Activated CD8-positive, alpha-beta memory T cell treated with anti-CD3 and anti-CD28 coated beads, Interleukin-2, amount 10 ng/mL, durations not matched to agents 7 days and 5 days (primary cell): ENCODE data around the gene MEGF6. TPM values are rescaled to one million over a fixed set of nuclear protein-coding genes. Genes with fewer than 3 reads are reported as not detected.

Experiments used
- ATAC-seq: fragments of 150-1000 bp; cut with Tn5 transposase; one replicate; pipeline ENCODE4 v1.10.0; 2021; ENCODE audit warnings: moderate library complexity
- CTCF ChIA-PET: fragments of 350-600 bp; sonication (Branson Sonifier 250); formaldehyde crosslinking; loops from one replicate; lab custom pipeline; 2021; ENCODE audit warnings: antibody characterized with exemption; lab: Charles Lee
- DNase-seq: peaks from one replicate; pipeline ENCODE4 v3.0.0-alpha.2; 2020
- H3K27ac Mint-ChIP-seq: one replicate; pipeline ENCODE4 v1.8.0; 2021; ENCODE audit warnings: mild to moderate bottlenecking, mixed read lengths
- H3K27me3 Mint-ChIP-seq: one replicate; pipeline ENCODE4 v1.8.0; 2021; ENCODE audit warnings: mixed read lengths
- H3K36me3 Mint-ChIP-seq: one replicate; pipeline ENCODE4 v1.8.0; 2021; ENCODE audit warnings: mild to moderate bottlenecking, mixed read lengths
- H3K4me1 Mint-ChIP-seq: one replicate; pipeline ENCODE4 v1.8.0; 2021; ENCODE audit warnings: mixed read lengths
- H3K4me3 Mint-ChIP-seq: one replicate; pipeline ENCODE4 v1.8.0; 2021; ENCODE audit warnings: mild to moderate bottlenecking, moderate library complexity, mixed read lengths
- H3K9me3 Mint-ChIP-seq: one replicate; pipeline ENCODE4 v1.8.0; 2022; ENCODE audit warnings: low read depth, mixed read lengths
- total RNA-seq, 2 experiments: library from RNA; stranded (reverse); gene quantifications; one replicate each; pipeline ENCODE4 v1.2.3, GENCODE V29; 2021

MEGF6 gene
- total RNA-seq, 2 experiments from 2014 or later = 2.1 to 11.2 TPM

GRCh38 chr1:3496916-3497315, 114.4 kb downstream of the MEGF6 start:
- Mint-ChIP-seq H3K4me1 (no peaks in the 10 kb centered on the region), H3K27ac (no peak overlapping the region), H3K9me3 (no peaks in the 10 kb centered on the region), H3K36me3 (no peaks in the 10 kb centered on the region), H3K27me3 (no peaks in the 10 kb centered on the region), H3K4me3 (no peak overlapping the region)
- CTCF ChIA-PET = no interaction called here
- ATAC-seq (no peak), DNase-seq (no peak)

- Mint-ChIP-seq H3K4me1 (peaks cover 2% of the 10 kb centered on the region), H3K9me3 (no peaks in the 10 kb centered on the region), H3K27me3 (no peaks in the 10 kb centered on the region), H3K36me3 (no peaks in the 10 kb centered on the region), H3K27ac (no peak overlapping the region), H3K4me3 (no peak overlapping the region)
- no peak for DNase-seq
- ATAC-seq = no peak
- CTCF ChIA-PET = no interaction called here
Measured at GRCh38 chr1:3495776-3496745, 115.2 kb downstream of the MEGF6 start.

- CTCF ChIA-PET = no interaction called here
- no peaks in the 10 kb centered on the region for H3K9me3 Mint-ChIP-seq
- no peak for ATAC-seq
- no peak for DNase-seq
- no peak overlapping the region for H3K4me3 Mint-ChIP-seq
- H3K27ac Mint-ChIP-seq = no peak overlapping the region
- H3K4me1 Mint-ChIP-seq = peaks cover 2% of the 10 kb centered on the region
- H3K27me3 Mint-ChIP-seq = no peaks in the 10 kb centered on the region
- no peaks in the 10 kb centered on the region for H3K36me3 Mint-ChIP-seq
Measured at GRCh38 chr1:3494321-3495308, 116.7 kb downstream of the MEGF6 start.

GRCh38 chr1:3492545-3493246, 118.6 kb downstream of the MEGF6 start:
- Mint-ChIP-seq H3K27me3 (no peaks in the 10 kb centered on the region), H3K36me3 (no peaks in the 10 kb centered on the region), H3K4me3 (no peak overlapping the region), H3K9me3 (peaks cover 6% of the 10 kb centered on the region), H3K27ac (no peak overlapping the region), H3K4me1 (peaks cover 2% of the 10 kb centered on the region)
- CTCF ChIA-PET = interaction anchor here (1.1 to 2.0 kb wide), 5 partner anchors 39 to 129 kb away, joined by 3 to 6 read pairs (median 3); no protein-coding TSS in a partner anchor
- DNase-seq (no peak), ATAC-seq (no peak)

GRCh38 chr1:3491291-3492246, 119.7 kb downstream of the MEGF6 start:
- peak; percentile 82 for DNase-seq
- peaks cover 6% of the 10 kb centered on the region for H3K9me3 Mint-ChIP-seq
- no peaks in the 10 kb centered on the region for H3K36me3 Mint-ChIP-seq
- no peak overlapping the region for H3K4me3 Mint-ChIP-seq
- CTCF ChIA-PET = interaction anchor here (0.6 to 4.7 kb wide), 18 partner anchors 11 to 164 kb away, joined by 3 to 53 read pairs (median 5); partner anchors contain the start of gene TPRG1L
- no peaks in the 10 kb centered on the region for H3K27me3 Mint-ChIP-seq
- ATAC-seq = peak; percentile 87
- no peak overlapping the region for H3K27ac Mint-ChIP-seq
- H3K4me1 Mint-ChIP-seq = peaks cover 2% of the 10 kb centered on the region

GRCh38 chr1:3490046-3490745, 121.1 kb downstream of the MEGF6 start:
- no peak for DNase-seq
- Mint-ChIP-seq H3K4me1 (peaks cover 2% of the 10 kb centered on the region), H3K36me3 (no peaks in the 10 kb centered on the region), H3K9me3 (peaks cover 6% of the 10 kb centered on the region), H3K27me3 (no peaks in the 10 kb centered on the region), H3K4me3 (no peak overlapping the region), H3K27ac (no peak overlapping the region)
- ATAC-seq = no peak
- CTCF ChIA-PET = interaction anchor here (0.7 to 4.7 kb wide), 10 partner anchors 9 to 165 kb away, joined by 3 to 53 read pairs (median 4); partner anchors contain the start of gene TPRG1L

GRCh38 chr1:3488432-3488831, 122.9 kb downstream of the MEGF6 start:
- CTCF ChIA-PET = interaction anchor here (4.7 kb wide), 1 partner anchor 132 kb away, joined by 53 read pairs; no protein-coding TSS in a partner anchor
- Mint-ChIP-seq H3K9me3 (peaks cover 6% of the 10 kb centered on the region), H3K36me3 (no peaks in the 10 kb centered on the region), H3K27me3 (no peaks in the 10 kb centered on the region), H3K4me3 (no peak overlapping the region), H3K27ac (no peak overlapping the region), H3K4me1 (peaks cover 2% of the 10 kb centered on the region)
- DNase-seq (no peak), ATAC-seq (no peak)

GRCh38 chr1:3485016-3485415, 126.3 kb downstream of the MEGF6 start:
- Mint-ChIP-seq H3K4me1 (no peaks in the 10 kb centered on the region), H3K27ac (no peak overlapping the region), H3K9me3 (peaks cover 6% of the 10 kb centered on the region), H3K4me3 (no peak overlapping the region), H3K36me3 (no peaks in the 10 kb centered on the region), H3K27me3 (no peaks in the 10 kb centered on the region)
- CTCF ChIA-PET = interaction anchor here (1.1 to 3.1 kb wide), 3 partner anchors 32 to 134 kb away, joined by 3 to 19 read pairs (median 9); no protein-coding TSS in a partner anchor
- ATAC-seq (no peak), DNase-seq (no peak)

GRCh38 chr1:3483801-3484444, 127.4 kb downstream of the MEGF6 start:
- Mint-ChIP-seq H3K4me1 (no peaks in the 10 kb centered on the region), H3K27ac (no peak overlapping the region), H3K9me3 (peaks cover 4% of the 10 kb centered on the region), H3K36me3 (no peaks in the 10 kb centered on the region), H3K4me3 (no peak overlapping the region), H3K27me3 (no peaks in the 10 kb centered on the region)
- DNase-seq = peak; percentile 52
- ATAC-seq = peak; percentile 41
- CTCF ChIA-PET = interaction anchor here (1.3 to 3.1 kb wide), 3 partner anchors 29 to 135 kb away, joined by 3 to 19 read pairs (median 9); no protein-coding TSS in a partner anchor

GRCh38 chr1:3483380-3483779, 127.9 kb downstream of the MEGF6 start:
- Mint-ChIP-seq H3K27ac (no peak overlapping the region), H3K4me3 (no peak overlapping the region), H3K27me3 (no peaks in the 10 kb centered on the region), H3K9me3 (no peaks in the 10 kb centered on the region), H3K4me1 (no peaks in the 10 kb centered on the region), H3K36me3 (no peaks in the 10 kb centered on the region)
- DNase-seq (no peak), ATAC-seq (no peak)
- CTCF ChIA-PET = interaction anchor here (1.3 to 3.6 kb wide), 2 partner anchors 28 to 30 kb away, joined by 3 to 19 read pairs; no protein-coding TSS in a partner anchor
